IPS-15b (cell line): ENCODE data around the gene SLC12A8.

ENCODE experiments used
- H3K27me3 ChIP-seq: one replicate; pipeline ENCODE4 v1.6.1; 2013; ENCODE audit warnings: low read length; ENCODE audit not compliant: control insufficient read depth, insufficient read depth
- H3K36me3 ChIP-seq: one replicate; pipeline ENCODE4 v1.6.1; 2013; ENCODE audit warnings: low read length; ENCODE audit not compliant: control insufficient read depth, insufficient read depth
- H3K4me1 ChIP-seq: one replicate; pipeline ENCODE4 v1.6.1; 2013; ENCODE audit warnings: mild to moderate bottlenecking, low read length; ENCODE audit not compliant: control insufficient read depth, insufficient read depth
- H3K4me3 ChIP-seq: one replicate; pipeline ENCODE4 v1.5.1; 2013; ENCODE audit warnings: low read depth, low read length
- H3K9ac ChIP-seq: one replicate; pipeline ENCODE4 v1.6.1; 2013; ENCODE audit warnings: low read depth, mild to moderate bottlenecking, low read length
- H3K9me3 ChIP-seq: one replicate; pipeline ENCODE4 v1.6.1; 2013; ENCODE audit warnings: mild to moderate bottlenecking, low read length; ENCODE audit not compliant: control insufficient read depth, insufficient read depth

The SLC12A8 gene

DNA sequence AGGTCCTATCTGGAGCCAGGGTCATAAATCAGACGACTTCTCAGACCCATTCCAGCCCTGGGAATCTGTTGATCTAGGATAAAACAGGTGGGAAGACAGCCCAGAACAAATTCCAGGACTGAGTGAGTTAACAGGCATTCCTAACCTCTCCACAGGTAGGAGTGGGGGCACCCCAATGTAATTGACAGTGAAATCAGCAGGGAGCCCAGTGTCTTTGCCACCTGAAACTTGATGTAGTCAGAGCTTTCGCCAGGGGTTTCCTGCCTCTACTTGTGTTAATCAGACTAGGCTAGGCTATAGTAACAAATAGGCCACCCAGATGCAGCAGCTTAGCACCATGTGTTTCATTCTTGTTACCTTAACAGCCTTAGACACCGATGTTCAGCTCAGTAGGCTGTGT is 154.0 kb downstream of the SLC12A8 start:
- Histone ChIP-seq H3K27me3 (peaks cover 54% of the 10 kb centered on the region), H3K9me3 (no peaks in the 10 kb centered on the region), H3K36me3 (no peaks in the 10 kb centered on the region), H3K4me3 (no peak overlapping the region), H3K9ac (no peak overlapping the region), H3K4me1 (peaks cover 16% of the 10 kb centered on the region)

DNA sequence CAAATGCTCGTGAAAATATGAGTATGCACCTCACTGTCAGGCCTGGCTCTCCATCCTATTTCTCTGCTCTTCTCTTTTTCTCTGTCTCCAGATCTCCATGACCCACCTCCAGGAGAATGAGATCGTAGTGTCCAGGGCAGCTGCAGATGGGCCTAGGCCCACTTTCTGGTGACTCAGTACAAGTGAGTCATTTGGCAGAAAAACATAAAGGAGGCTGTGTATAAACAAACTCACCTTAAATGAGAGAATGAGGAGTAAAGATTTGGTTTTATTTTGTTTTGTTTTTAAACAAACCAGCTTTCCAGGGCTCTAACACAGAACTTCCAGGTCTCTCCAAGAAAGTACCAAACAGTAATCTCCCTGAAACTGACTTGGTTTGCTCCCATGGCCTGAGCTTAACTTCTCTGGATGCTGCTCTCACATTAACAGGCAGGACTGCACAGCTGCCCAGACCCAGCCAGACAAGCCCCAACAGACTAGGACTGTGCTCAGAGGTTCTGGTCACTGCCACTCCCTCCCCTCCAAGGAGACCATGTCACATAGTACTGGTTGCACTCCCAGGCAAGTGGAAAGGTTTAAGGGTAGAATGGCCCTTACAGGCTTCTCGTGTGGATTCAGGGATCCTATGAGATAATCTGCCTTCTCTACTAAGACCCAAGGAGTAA is 155.2 kb downstream of the SLC12A8 start:
- Histone ChIP-seq H3K4me1 (peaks cover 21% of the 10 kb centered on the region), H3K4me3 (no peak overlapping the region), H3K9ac (no peak overlapping the region), H3K36me3 (no peaks in the 10 kb centered on the region), H3K9me3 (no peaks in the 10 kb centered on the region), H3K27me3 (peaks cover 55% of the 10 kb centered on the region)

DNA sequence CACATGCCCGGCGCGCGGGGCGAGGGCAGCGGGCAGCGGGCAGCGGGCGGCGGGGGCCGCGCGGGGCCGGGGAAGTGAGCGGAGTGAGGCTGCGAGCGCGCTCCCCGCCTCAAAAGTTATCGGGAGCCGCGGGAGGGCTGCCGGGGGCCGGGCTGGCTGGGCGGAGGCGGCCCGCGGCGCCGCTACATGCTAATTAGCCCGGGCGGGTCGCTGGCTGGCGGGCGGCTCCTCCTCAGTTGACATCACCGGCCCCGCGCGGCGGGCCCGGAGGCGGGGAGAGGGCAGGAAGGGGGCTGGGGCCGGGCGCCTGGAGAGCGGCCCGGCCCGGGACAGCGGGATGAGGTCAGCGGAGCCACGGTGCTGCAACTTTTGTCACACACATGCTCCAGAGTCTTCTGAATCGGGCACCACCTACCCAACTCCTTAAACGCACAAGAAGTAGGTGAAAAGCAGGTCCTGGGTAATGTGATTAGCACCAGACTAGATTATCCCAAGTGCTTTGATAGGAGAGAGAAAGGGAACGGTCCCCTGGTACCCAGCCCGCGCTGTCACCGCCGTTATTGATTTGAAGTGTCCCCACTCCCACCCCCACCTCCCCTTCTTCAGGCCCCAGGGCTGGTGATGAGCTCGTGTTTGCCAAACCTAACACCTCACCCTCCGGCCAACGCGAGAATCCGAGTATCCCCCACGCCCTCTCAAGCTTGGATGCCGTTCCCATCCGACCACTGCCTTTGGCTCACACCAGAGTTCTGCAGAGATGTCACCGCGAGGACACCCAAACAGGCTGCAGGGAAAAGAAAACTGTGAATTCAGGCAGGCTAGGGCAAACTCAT is 156.4 kb downstream of the SLC12A8 start, which contains the start of gene HEG1:
Gene HEG1, minus strand, starts transcription at position 85 of the 833 bp plus-strand sequence. CDS start 107 bp downstream, outside the sequence.
- H3K9ac ChIP-seq, result no peak within 1 kb of the TSS
- H3K4me3 ChIP-seq, result peak within 1 kb of the TSS; percentile 65
- H3K27me3 ChIP-seq, result peaks cover 55% of the 10 kb centered on the region
- H3K4me1 ChIP-seq, result peaks cover 32% of the 10 kb centered on the region
- H3K36me3 ChIP-seq, result no peaks in the 10 kb centered on the region
- H3K9me3 ChIP-seq, result no peaks in the 10 kb centered on the region

DNA sequence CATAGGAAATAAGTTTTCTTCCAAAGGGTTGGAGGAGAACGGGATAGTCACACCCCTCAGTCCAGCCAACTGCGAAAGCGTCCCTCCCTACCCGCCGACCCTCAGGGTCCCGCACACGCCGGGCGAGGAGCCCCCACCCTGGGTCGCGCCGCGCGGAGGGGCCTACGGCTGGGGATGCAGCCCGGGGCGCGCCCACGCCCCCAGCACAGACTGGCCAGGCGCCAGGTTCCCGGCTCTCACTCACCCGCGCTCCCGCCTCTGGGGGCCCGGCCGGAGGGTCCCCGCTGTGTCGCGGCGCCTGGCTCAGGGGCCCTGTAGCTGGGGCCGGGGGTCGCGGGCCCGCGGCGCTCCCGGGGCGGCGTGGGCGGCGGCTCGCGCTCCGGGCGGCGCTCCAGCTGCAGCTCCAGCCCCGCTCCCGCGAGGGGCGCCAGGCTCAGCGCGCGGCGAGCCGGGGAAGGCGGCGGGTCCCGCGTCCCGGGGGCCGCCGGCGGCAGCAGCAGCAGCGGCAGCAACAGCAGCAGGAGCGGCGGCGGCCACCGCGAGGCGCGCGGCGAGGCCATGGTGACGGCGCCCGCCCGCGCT is 157.1 kb downstream of the SLC12A8 start:
- Histone ChIP-seq H3K27me3 (peaks cover 54% of the 10 kb centered on the region), H3K4me1 (peaks cover 37% of the 10 kb centered on the region), H3K4me3 (peak overlapping the region; percentile 64), H3K36me3 (no peaks in the 10 kb centered on the region), H3K9me3 (no peaks in the 10 kb centered on the region), H3K9ac (no peak overlapping the region)

DNA sequence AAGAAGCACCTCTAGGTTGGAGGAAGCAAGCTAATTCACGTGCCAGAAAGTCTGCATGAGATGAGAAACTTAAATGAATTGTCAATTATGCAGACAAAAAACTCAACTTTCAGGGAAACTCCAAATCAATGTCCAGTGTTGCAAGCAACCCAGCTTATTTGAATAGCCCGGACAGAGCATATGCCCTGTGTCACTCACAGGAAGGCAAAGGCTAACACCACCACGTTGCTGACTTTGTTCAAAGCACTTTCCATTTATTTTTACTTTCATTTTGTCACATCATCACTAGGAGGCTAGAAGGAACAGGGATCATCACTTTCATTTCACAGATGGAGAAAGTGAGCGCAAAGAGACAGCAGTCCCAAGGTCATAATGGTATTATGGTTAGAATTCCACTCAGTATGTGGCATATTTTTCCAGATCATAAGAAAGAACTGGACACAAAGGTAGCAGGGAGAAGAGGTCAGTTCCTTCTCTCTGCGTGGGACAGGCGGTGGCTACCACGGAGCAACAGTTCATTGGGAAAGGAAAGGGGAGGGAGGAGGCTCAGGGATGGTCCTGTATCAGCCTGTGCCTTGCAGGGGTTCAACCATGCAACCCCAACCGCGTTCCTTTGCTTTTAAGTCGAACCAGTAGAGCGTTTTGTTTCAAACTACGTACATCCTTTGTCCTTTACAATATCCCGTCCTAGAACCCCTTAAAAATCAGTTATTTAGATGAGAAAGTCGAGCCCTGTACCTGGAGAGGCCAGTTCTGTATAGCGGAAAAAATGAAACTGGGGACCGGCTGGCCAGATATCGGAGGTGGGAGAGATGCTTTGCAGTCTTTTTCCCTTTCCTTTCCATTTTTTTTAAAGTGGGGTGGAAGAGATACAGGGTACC is 157.9 kb downstream of the SLC12A8 start:
- Histone ChIP-seq H3K9me3 (no peaks in the 10 kb centered on the region), H3K4me3 (peak overlapping the region; percentile 64), H3K4me1 (peaks cover 37% of the 10 kb centered on the region), H3K27me3 (peaks cover 48% of the 10 kb centered on the region), H3K9ac (no peak overlapping the region), H3K36me3 (no peaks in the 10 kb centered on the region)

DNA sequence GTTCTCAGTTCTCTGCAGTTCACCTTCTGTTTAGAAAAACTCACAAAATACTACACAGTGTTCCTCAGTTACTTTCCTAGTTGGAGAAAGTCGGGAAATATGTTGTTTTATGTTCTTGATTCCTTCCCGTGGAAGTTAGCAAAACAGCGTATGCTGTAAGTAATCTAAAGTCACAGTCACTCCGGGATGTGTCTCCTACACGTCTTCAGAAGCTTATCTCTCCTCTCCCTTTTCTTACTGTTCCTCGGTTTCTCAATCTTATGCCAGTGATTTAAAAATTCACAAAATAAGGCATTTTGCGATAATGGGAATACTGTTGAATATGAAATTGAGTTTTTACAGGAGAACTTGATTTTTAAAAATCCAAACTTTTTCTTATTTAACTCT is 158.5 kb downstream of the SLC12A8 start:
- H3K4me3 ChIP-seq, result no peak overlapping the region
- peaks cover 37% of the 10 kb centered on the region for H3K4me1 ChIP-seq
- no peaks in the 10 kb centered on the region for H3K36me3 ChIP-seq
- H3K27me3 ChIP-seq, result peaks cover 42% of the 10 kb centered on the region
- H3K9ac ChIP-seq, result no peak overlapping the region
- no peaks in the 10 kb centered on the region for H3K9me3 ChIP-seq

DNA sequence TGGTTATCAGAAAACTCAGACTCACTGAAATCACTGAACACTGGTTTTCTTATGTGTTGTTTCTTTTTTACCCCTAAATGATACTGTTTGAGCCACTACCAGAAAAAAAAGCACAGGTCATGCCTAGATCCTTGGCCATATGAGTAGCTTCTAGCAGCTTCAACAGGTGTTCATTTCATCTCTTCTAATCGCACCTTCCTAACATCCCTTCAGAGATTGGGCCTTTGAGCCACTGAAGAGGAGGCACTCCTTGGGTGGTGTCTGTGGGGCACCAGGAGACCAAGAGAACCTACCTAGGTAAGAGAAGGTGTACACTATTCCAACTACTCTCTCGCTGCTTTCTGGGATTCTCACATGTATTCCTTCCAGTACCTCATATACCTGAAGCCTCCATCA is 159.2 kb downstream of the SLC12A8 start:
- no peaks in the 10 kb centered on the region for H3K36me3 ChIP-seq
- peaks cover 35% of the 10 kb centered on the region for H3K4me1 ChIP-seq
- peaks cover 37% of the 10 kb centered on the region for H3K27me3 ChIP-seq
- no peaks in the 10 kb centered on the region for H3K9me3 ChIP-seq
- no peak overlapping the region for H3K4me3 ChIP-seq
- no peak overlapping the region for H3K9ac ChIP-seq

DNA sequence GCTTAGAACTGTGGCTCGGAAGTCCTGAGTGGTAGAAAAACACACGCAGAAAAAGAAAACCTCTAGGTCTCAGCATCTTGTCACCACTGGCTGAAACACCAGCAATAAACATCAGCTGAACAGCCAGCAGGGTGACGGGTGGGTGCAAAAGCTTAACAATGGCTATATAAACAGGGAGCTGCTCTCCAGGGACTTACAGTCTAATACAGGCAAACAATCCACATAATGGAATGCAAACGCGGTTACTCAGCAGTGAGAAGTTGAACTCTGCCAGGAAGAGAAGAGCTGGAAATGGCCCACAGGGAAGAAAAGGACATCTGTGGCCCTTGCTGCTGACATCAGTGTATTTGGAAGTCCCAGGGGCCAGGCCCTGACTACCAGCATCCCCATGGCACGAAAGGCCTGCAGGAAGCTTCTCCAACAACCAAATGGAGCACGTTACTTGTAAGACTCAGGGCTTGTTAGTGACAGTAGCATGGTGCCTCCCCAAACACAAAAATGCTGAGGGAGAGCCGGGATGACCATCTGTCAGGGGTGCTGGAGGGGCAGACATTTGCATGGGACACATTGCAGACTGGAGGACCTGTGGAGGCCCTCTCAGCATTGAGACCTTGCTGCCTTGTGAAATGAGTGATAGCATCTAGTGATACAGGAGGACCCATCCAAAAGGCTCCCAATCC is 159.8 kb downstream of the SLC12A8 start:
- Histone ChIP-seq H3K4me1 (peaks cover 33% of the 10 kb centered on the region), H3K9ac (no peak overlapping the region), H3K9me3 (no peaks in the 10 kb centered on the region), H3K27me3 (peaks cover 32% of the 10 kb centered on the region), H3K36me3 (no peaks in the 10 kb centered on the region), H3K4me3 (no peak overlapping the region)

DNA sequence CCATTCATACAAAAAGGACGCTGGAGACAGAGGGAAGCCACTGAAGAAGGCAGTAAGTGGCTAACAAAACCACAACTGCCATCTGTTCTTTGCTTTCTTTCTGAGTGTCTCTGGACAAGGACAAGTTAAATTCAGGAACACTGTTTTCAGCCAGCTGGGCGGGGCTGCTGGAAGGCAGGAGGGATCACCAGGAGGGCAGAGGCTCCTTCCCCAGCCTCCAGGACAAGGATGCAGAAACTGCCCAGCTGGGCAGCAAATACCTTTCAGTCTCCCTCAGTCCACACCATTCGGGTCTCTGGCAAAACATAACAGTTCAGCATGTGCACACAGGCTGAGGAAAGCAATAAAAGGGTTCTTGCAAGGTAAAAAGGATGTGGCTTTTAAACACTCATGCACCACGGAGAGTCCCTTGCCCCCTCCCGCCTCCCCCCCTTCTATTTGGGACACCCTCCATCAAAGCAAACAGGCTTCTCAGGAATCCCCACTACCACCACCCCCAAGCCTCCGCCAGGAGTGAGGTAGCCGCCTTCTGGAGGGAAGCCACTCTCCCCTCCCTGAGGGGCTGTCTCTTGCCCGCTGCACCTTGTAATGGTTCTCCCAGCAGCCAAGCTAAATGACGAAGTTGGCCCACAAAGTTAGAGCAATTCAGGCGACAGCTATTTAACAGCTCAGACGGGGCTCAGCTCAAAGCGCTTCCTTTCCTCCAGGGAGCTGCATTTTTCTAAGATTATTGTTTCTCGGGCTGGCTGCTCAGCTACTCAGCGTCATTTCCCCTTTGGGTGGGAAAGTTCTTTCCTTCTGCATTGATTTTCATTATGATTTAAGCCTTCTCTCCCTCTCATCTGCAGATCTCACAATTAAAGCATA is 160.6 kb downstream of the SLC12A8 start:
- Histone ChIP-seq H3K36me3 (no peaks in the 10 kb centered on the region), H3K4me3 (no peak overlapping the region), H3K27me3 (peaks cover 24% of the 10 kb centered on the region), H3K4me1 (peaks cover 33% of the 10 kb centered on the region), H3K9ac (no peak overlapping the region), H3K9me3 (no peaks in the 10 kb centered on the region)

DNA sequence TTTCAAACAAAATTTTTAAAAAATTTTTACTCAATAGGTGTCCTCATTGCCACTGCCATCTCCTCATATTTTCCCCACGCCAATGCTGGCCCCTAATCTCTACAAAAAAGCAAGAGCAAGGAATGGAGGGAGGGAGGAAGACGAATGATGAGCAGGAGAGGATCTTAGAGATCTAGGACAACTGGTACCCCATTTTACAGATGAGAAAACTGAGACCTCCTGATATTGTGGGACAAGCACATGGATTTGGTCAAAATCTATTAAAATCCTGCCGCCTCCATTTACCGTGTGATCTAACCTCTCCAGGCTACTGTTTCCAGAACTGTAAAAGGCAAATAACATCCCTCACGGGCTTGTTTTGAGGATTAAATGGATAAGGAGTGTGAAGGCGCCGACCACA is 161.3 kb downstream of the SLC12A8 start:
- Histone ChIP-seq H3K9me3 (no peaks in the 10 kb centered on the region), H3K27me3 (peaks cover 16% of the 10 kb centered on the region), H3K4me3 (no peak overlapping the region), H3K4me1 (peaks cover 28% of the 10 kb centered on the region), H3K36me3 (no peaks in the 10 kb centered on the region), H3K9ac (no peak overlapping the region)
